ENCODE measurements around the gene HOXC13.

The HOXC13 gene

DNA sequence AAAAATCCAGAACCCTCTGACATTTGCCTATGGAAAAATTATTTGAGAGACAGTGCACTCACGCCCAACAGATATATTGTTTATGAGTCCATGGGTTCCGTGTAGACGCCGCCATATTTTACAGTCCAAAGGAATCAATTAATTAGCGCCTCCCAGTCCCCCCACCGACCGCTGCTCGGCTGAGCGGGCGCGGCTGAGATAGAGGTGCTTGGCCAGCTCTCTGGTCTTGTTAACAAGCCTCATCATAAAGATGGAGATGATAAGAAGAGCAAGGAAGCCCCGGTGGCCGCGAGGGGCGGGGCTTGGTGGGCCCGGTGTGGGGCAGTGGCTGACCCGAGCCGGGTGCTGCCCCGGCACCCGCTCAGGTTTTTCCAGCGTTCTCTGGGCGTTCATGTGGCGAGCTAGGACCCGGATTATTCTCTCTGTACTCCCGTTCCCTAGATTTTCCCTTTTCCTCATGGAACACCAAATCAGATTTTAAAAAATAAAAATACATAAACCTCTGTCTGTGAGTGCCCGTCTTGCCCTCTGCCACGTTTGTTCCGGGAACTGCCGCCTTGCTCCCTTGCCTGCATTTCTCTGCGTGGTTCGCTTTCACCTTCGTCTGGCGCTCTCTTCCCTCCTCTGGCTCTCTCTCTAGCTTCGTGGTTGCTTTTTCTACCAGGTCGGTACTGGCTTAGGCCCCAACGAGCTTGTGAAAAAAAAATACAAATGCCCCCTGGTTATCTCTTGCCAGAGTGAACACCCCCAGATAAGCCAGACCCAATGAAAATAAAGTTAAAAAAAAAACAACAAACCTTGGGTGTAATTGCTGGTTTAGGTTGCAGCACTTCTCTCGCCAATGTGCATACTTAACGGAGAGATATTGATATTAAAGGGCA, 25.0 kb downstream of the HOXC13 start:
- H3K9me3 ChIP-seq (ENCODE audit: low read length), result peaks cover 2% of the 10 kb centered on the region
- H3K4me3 ChIP-seq (ENCODE audit: low read length), result no peak overlapping the region
- peaks cover 5% of the 10 kb centered on the region for H3K4me1 ChIP-seq (ENCODE audit: insufficient read depth, low read length)
- no peak overlapping the region for H2AFZ ChIP-seq (ENCODE audit: low read depth, low read length)
- peaks cover 99% of the 10 kb centered on the region for H3K27me3 ChIP-seq (ENCODE audit: insufficient read depth, low read length)
- H3K36me3 ChIP-seq (ENCODE audit: insufficient read depth, low read length), result no peaks in the 10 kb centered on the region

DNA sequence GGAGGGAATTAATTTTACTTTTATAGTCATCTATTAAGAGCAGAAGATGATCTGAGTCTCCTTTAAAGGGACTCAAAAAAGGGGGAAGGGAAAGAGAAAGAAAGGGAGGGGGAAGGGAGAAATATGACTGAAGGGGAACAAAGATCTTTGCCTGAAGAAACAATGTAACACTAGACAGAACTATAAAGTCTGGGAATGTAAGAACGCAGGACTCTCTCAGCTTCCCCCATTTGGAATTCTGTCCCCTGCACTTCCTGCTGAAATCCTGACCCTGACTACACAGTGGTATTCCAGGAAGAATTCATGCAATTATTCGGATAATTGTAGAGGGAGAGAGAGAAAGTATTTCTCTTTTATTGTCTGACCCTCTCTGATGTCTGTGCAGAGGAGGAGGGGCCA, 25.7 kb downstream of the HOXC13 start:
- H2AFZ ChIP-seq (ENCODE audit: low read depth, low read length), result no peak overlapping the region
- peaks cover 5% of the 10 kb centered on the region for H3K4me1 ChIP-seq (ENCODE audit: insufficient read depth, low read length)
- H3K27me3 ChIP-seq (ENCODE audit: insufficient read depth, low read length), result peaks cover 100% of the 10 kb centered on the region

DNA sequence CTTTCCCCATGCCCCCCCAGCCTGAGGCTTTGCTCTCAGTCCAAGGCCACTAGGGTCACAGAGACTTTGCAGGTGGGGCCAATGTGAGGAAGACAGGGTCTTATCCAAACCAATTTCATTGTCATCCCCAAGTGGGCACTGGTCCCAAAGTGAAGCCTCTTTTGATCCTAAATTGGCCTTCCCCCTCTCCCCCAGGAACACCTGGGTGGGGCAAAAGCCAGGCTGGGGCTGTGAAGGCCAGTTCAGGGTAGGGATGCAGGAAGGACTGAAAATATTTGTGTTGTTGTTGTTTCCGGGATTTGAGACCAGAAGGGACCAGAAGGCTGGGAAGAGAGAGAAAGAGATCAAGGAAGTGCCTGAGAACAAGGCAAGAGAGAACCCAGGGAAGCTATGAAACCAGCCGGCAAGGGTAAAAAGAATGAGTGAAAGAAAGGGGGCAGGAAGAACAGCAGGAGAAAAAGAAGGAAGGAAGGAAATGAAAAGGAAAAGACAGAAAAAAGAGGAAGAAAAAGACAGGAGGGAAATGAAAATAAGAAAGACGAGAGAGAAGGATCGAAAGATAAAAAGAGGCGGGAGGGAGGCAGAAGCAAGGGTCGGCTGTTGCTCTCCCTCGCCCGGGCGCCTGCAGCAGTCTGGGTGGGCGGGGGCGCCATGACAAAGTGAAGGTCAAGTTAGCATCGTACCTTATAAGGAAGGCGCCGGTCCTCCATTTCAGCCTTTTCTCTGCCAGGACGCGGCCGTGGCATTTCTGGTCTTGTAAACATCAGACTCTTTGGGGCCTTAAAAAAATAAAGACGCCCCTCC, 26.9 kb downstream of the HOXC13 start:
- H3K4me3 ChIP-seq (ENCODE audit: low read length), result no peak overlapping the region
- H2AFZ ChIP-seq (ENCODE audit: low read depth, low read length), result no peak overlapping the region
- H3K27me3 ChIP-seq (ENCODE audit: insufficient read depth, low read length), result peaks cover 100% of the 10 kb centered on the region
- no peaks in the 10 kb centered on the region for H3K36me3 ChIP-seq (ENCODE audit: insufficient read depth, low read length)
- no peaks in the 10 kb centered on the region for H3K9me3 ChIP-seq (ENCODE audit: low read length)
- peaks cover 5% of the 10 kb centered on the region for H3K4me1 ChIP-seq (ENCODE audit: insufficient read depth, low read length)

More for the DNA sequence above, 25.7 kb downstream of the HOXC13 start:
- Histone ChIP-seq H3K36me3 (ENCODE audit: insufficient read depth, low read length) (no peaks in the 10 kb centered on the region), H3K9me3 (ENCODE audit: low read length) (peaks cover under 1% of the 10 kb centered on the region), H3K4me3 (ENCODE audit: low read length) (no peak overlapping the region)

DNA sequence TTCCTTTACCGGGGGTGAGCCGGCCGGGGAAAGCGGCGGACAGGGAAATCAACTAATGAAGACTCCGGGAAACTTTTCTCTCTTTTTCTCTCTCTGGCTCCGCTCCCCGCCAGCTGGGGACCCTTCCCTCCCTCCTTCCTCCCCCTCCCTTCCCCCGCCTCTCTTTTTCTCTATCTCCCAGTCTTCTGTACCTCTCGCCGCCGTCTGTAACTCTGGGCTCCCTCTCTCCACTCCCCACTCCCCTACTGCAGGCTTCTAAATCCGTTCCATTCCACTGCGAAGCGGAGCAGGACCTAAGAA, 27.4 kb downstream of the HOXC13 start:
- Histone ChIP-seq H2AFZ (ENCODE audit: low read depth, low read length) (no peak overlapping the region), H3K9me3 (ENCODE audit: low read length) (no peaks in the 10 kb centered on the region), H3K4me1 (ENCODE audit: insufficient read depth, low read length) (peaks cover 5% of the 10 kb centered on the region), H3K36me3 (ENCODE audit: insufficient read depth, low read length) (no peaks in the 10 kb centered on the region), H3K4me3 (ENCODE audit: low read length) (no peak overlapping the region), H3K27me3 (ENCODE audit: insufficient read depth, low read length) (peaks cover 100% of the 10 kb centered on the region)

DNA sequence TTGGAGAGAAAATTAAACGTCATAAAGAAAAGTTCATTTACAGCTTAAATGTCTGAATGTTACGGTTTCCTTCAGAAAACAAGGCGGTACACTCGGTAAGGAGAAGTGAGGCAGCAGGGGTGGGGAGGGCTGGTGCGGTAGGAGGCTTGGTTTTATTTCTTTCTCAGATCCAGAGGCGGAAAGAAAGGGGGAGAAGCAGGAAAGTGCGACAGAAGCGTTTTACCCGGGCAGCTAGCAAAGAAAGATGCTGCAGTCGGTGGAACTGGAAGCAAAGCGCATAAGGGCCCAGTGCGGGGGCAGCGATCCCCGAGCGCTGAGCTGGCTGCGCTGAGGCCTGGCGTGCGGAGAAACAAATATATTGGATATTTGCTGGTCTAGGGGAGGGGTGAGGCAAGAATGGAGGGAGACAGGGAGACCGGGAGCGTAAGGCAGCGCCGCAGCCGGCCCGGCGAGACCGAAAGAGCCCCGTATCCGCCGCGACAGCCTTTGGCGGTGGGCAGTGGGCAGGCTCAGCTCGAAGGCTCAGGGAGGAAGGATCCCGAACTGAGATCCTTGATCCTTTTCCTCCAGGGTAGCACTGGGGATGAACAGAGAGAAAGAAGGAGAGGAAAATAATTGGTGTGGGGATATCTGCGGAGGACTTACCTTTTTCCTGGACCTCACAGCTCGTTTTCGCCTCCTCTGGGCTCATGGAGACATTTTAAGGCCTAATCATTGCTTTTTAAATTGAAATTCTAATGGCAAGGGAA, 27.9 kb downstream of the HOXC13 start:
- Histone ChIP-seq H3K9me3 (ENCODE audit: low read length) (peaks cover 2% of the 10 kb centered on the region), H3K4me3 (ENCODE audit: low read length) (no peak overlapping the region), H3K27me3 (ENCODE audit: insufficient read depth, low read length) (peaks cover 100% of the 10 kb centered on the region), H2AFZ (ENCODE audit: low read depth, low read length) (no peak overlapping the region), H3K4me1 (ENCODE audit: insufficient read depth, low read length) (peaks cover 5% of the 10 kb centered on the region), H3K36me3 (ENCODE audit: insufficient read depth, low read length) (no peaks in the 10 kb centered on the region)

DNA sequence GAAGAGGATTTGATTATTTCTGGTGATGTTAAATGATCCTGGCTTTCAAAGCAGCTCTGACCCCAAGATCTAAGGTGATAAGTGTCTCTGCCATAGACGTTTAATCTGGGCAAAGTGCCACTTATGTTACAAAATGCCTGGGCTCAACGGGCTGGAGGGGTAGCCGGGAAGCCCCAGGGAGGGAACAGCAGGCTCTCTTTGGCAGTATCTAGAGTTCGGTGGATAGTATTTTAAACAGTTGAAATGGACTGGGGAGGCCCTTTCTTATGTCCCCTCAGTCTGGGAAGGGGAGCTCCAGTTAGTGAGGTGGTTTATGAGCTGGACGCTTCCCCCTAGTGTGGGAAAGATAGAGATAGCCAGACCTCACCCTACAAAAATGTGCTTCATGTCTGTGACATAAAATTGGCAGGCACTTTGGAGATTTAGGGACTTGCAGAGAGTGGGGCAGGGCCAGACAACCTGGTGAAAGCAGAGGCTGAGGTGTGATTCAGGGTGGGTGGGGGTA, 28.8 kb downstream of the HOXC13 start:
- no peak overlapping the region for H2AFZ ChIP-seq (ENCODE audit: low read depth, low read length)
- peaks cover 5% of the 10 kb centered on the region for H3K4me1 ChIP-seq (ENCODE audit: insufficient read depth, low read length)
- H3K27me3 ChIP-seq (ENCODE audit: insufficient read depth, low read length), result peaks cover 100% of the 10 kb centered on the region
- peaks cover 2% of the 10 kb centered on the region for H3K9me3 ChIP-seq (ENCODE audit: low read length)
- H3K36me3 ChIP-seq (ENCODE audit: insufficient read depth, low read length), result no peaks in the 10 kb centered on the region
- no peak overlapping the region for H3K4me3 ChIP-seq (ENCODE audit: low read length)

DNA sequence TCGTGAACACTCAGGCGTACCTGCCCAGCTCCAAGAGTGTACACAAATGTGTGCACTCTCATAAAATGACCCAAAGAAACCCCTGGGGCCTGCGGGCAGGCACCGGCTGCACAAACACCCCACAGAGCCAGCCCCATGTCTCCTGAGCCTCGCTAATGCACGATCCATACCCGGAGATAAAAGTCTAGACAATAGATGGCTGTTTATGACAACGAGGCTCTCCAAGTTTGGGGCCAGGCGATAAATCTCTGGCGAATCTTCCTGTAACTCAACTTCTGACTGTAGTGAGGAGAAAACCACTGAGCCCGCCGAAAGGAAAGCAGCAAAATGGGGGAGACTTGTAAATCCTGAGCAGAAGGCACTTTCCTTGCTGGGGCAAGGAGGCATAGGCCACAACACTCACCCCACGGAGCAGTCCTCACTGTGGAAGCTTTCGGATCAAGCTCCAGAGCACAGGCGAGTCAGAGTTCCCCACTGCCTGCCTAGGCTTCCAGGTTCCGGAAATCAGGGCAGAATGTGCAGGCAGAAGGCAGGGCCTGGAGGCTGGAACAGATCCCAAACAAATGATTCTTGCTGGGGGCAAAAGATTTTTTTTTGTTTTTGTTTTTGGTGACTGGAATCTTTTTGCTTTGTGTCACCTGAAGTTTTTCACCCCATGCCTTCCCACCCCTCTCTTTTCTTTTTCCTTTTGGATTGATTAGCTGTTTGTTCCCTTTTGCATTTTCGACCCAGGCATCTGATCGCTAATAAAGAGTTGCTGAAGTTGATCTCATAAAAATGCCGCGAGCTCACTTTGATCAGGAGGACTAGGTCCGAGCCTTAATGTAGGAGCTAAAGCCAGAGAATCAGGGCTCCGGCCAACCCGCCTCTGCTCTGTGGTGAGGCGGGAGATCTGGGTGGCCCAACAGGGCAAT, 29.8 kb downstream of the HOXC13 start:
- Histone ChIP-seq H3K27me3 (ENCODE audit: insufficient read depth, low read length) (peaks cover 100% of the 10 kb centered on the region), H3K9me3 (ENCODE audit: low read length) (peaks cover 2% of the 10 kb centered on the region), H2AFZ (ENCODE audit: low read depth, low read length) (no peak overlapping the region), H3K4me1 (ENCODE audit: insufficient read depth, low read length) (peaks cover 5% of the 10 kb centered on the region), H3K36me3 (ENCODE audit: insufficient read depth, low read length) (no peaks in the 10 kb centered on the region), H3K4me3 (ENCODE audit: low read length) (no peak overlapping the region)

DNA sequence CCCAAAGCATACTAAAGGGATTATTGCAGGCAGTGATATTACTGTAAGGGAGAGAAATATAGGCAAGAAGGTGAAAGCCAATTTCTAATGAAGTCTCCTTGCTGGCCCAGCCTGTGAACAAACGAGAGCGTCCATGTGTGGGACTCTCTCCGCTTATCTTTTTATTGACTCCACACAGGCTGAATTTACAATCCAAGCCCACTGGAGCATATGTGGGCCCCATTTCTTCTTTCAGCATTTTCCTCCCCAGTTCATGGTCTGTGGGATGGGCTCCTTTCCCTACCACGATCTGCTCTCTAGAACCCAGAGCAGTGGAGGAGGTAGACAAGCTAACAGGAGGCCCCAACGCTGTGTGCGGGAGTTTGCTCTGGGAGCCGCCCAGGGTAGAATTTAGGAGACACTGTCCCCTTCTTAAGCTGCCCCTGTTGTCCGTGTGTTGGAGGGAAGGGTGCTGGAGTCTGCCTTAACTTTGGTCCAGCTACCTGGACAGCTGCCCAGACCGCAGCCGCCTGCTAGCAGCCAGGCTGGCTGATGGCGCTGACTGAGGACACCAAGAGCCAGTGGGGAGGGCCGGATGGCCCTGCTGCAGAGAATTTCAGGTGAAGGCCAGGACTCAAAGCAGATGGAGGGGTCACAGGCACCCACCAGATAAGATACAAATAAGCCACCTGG, 31.1 kb downstream of the HOXC13 start:
- H3K27me3 ChIP-seq (ENCODE audit: insufficient read depth, low read length), result peaks cover 100% of the 10 kb centered on the region
- H3K4me1 ChIP-seq (ENCODE audit: insufficient read depth, low read length), result peaks cover 5% of the 10 kb centered on the region
- no peaks in the 10 kb centered on the region for H3K36me3 ChIP-seq (ENCODE audit: insufficient read depth, low read length)
- H3K9me3 ChIP-seq (ENCODE audit: low read length), result peaks cover 2% of the 10 kb centered on the region
- H2AFZ ChIP-seq (ENCODE audit: low read depth, low read length), result no peak overlapping the region
- H3K4me3 ChIP-seq (ENCODE audit: low read length), result no peak overlapping the region

DNA sequence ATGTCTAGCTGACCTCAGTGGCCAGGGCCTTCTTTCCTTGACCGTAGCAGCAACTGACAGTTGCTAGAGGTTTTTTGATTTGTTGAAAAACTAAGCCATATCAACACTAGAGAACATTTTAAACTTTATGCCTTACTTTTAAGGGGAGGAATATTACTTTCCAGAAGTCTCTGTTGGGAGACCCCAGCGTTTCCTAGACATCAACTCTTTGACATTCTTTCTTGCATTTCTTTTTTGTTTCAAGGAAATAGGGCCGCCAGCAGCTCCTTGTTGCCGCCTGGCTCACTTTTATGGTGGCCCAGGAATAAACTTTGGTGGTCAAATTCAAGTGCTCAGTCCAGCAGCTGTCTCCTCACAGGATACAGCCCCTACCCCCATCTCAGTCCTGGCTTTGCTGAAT, 31.8 kb downstream of the HOXC13 start:
- Histone ChIP-seq H3K27me3 (ENCODE audit: insufficient read depth, low read length) (peaks cover 98% of the 10 kb centered on the region), H3K36me3 (ENCODE audit: insufficient read depth, low read length) (no peaks in the 10 kb centered on the region), H3K4me3 (ENCODE audit: low read length) (no peak overlapping the region), H3K4me1 (ENCODE audit: insufficient read depth, low read length) (peaks cover 5% of the 10 kb centered on the region), H2AFZ (ENCODE audit: low read depth, low read length) (no peak overlapping the region), H3K9me3 (ENCODE audit: low read length) (peaks cover 2% of the 10 kb centered on the region)

DNA sequence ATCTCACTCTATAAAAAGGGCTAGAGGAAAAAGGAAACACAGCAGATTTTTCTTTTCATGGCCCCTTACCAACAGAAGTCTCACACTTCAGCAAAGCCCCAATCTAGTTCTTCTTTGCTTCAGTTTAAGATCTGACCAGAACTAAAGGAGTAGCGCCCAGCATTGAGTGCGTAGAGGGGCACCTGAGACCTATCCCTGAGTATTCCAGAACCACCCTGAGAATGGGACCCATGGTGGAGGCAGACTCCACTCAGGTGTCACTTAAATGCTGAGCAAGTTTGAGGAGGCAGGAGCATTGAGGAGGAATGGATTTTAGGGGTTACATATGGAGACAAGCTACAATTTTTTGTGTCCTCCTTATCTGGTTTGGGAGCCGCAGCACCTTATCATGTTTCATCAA, 32.5 kb downstream of the HOXC13 start:
- Histone ChIP-seq H3K4me1 (ENCODE audit: insufficient read depth, low read length) (peaks cover 5% of the 10 kb centered on the region), H2AFZ (ENCODE audit: low read depth, low read length) (no peak overlapping the region), H3K9me3 (ENCODE audit: low read length) (peaks cover 4% of the 10 kb centered on the region), H3K36me3 (ENCODE audit: insufficient read depth, low read length) (no peaks in the 10 kb centered on the region), H3K4me3 (ENCODE audit: low read length) (no peak overlapping the region), H3K27me3 (ENCODE audit: insufficient read depth, low read length) (peaks cover 98% of the 10 kb centered on the region)

DNA sequence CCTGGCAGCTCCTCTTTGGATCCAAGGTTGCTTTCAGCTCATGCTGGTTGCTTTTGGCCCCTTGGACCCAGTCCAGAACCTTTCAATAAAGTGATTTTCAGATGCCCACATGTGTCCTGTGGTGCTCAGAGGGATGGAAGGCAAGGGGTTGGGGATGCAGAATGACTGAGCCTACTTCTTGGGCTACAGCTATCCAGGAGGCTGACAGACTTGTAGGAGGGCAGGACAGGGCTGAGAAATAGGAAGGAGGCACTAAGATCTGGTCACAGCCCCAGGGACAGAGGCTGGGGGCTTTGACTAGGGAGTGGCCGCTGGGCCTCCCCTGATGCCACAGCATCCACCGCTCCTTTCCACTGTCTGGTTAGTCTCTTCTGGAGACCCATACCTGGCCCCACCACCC, 33.1 kb downstream of the HOXC13 start:
- no peaks in the 10 kb centered on the region for H3K36me3 ChIP-seq (ENCODE audit: insufficient read depth, low read length)
- no peak overlapping the region for H3K4me3 ChIP-seq (ENCODE audit: low read length)
- H3K27me3 ChIP-seq (ENCODE audit: insufficient read depth, low read length), result peaks cover 98% of the 10 kb centered on the region
- no peaks in the 10 kb centered on the region for H3K4me1 ChIP-seq (ENCODE audit: insufficient read depth, low read length)
- peaks cover 4% of the 10 kb centered on the region for H3K9me3 ChIP-seq (ENCODE audit: low read length)
- H2AFZ ChIP-seq (ENCODE audit: low read depth, low read length), result no peak overlapping the region
